ENCODE data around the gene MPST.
"Not testable (repeated sequence)": the region's sequence is repeated elsewhere in the genome, so short reads cannot be mapped to it uniquely, and the experiment has no call there.

Gene MPST

DNA sequence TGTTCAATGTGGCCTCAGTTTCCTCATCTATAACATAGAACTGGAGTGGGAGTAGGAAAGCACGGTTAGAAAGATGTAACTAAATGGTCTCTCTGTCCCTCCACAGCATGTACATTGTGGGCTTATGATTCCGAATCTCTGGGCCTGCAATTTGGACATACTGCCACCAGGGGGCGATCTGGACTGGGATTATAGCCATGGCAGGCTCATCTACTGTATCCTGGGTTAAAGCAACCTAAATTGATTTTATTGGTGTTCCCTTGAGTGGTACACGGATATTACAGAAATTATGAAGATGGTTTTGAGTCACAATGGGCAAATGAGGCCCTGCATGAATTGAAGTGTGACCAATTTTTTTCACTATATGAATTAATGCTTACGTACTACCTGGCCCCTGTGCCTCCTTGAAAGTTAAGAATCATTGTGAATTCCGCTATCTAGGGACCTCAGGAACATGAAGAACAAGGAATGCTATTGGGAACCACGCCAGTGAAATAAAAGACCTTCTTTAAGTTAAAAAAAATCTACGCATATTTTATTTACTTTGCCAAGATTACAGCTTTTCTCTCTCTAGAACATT lies 33.2 kb upstream of the MPST start:
- WGBS (ENCODE audit: insufficient coverage, insufficient read length), result no CpG with 5 or more reads among the region's 8 CpGs
- no peak for DNase-seq (ENCODE audit: low read depth, low spot score)
- no peak overlapping the region for H3K4me3 ChIP-seq (ENCODE audit: low read length)
- H3K9me3 ChIP-seq (ENCODE audit: control insufficient read depth, insufficient read depth, low read length), result no peaks in the 10 kb centered on the region; the same call in 1 of the 2 replicates
- H3K27me3 ChIP-seq (ENCODE audit: control insufficient read depth, insufficient read depth, low read length), result no peaks in the 10 kb centered on the region
- H3K27ac ChIP-seq (ENCODE audit: low read length), result no peak overlapping the region
- H3K36me3 ChIP-seq (ENCODE audit: control insufficient read depth, insufficient read depth, low read length), result no peaks in the 10 kb centered on the region
- no peaks in the 10 kb centered on the region for H3K4me1 ChIP-seq (ENCODE audit: control insufficient read depth, insufficient read depth, low read length)

DNA sequence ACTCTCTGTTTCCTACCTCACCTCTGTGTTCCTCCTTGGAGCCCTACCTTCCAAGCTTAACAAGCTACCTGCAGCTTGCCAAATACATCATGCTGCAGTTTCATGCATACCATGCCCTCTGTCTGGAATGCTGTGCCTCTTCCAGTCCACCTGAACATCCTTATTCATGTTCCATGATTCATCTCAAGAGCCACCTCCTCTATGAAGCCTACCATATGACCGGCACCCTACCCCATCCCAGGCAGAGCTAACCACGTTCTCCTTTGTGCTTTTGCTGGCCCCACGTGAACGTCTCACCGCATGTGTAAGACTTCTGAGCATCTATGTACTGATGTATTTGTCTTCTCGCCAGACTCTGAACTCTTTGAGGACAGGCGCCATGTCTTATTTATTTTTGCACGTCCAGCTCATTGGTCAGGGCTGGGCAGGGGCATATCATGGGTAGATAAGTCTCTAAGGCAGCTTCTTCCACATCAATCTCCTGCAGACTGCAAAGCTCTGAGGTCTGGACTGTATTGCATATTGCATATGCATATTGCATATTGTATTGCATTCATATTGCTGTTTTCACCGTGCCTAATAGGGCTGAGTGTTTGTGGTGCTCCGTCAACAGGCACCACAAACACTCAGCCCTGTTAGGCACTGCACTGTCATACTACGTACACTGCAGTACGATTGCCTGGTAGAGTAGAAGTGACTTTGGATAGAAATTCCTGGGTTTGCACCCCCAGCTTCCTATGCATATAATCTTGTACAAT lies 31.3 kb upstream of the MPST start:
- no peak for DNase-seq (ENCODE audit: low read depth, low spot score)
- Histone ChIP-seq H3K4me1 (ENCODE audit: control insufficient read depth, insufficient read depth, low read length) (no peaks in the 10 kb centered on the region), H3K27ac (ENCODE audit: low read length) (no peak overlapping the region), H3K36me3 (ENCODE audit: control insufficient read depth, insufficient read depth, low read length) (no peaks in the 10 kb centered on the region), H3K9me3 (ENCODE audit: control insufficient read depth, insufficient read depth, low read length) (no peaks in the 10 kb centered on the region; the same call in 1 of the 2 replicates), H3K4me3 (ENCODE audit: low read length) (no peak overlapping the region), H3K27me3 (ENCODE audit: control insufficient read depth, insufficient read depth, low read length) (no peaks in the 10 kb centered on the region)
- WGBS (ENCODE audit: insufficient coverage, insufficient read length), result no CpG with 5 or more reads among the region's 12 CpGs

DNA sequence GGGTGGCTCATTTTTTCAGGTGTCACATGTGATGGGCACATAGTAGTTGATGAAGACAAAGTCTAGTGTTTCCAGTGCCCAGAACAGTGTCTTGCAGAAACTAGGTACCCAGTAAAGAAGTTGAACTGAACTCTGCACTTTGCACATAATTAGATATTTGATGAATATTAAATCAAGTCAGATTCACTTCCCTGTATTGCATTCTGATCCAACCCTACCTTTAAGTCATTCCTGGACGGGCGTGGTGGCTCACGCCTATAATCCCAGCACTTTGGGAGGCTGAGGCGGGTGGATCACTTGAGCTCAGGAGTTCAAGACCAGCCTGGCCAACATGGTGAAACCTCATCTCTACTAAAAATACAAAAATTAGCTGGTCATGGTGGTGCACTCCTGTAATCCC lies 30.5 kb upstream of the MPST start:
- WGBS (ENCODE audit: insufficient coverage, insufficient read length), result no CpG with 5 or more reads among the region's 4 CpGs
- H3K4me3 ChIP-seq (ENCODE audit: low read length); H3K4me1 ChIP-seq (ENCODE audit: control insufficient read depth, insufficient read depth, low read length); H3K9me3 ChIP-seq (ENCODE audit: control insufficient read depth, insufficient read depth, low read length); H3K36me3 ChIP-seq (ENCODE audit: control insufficient read depth, insufficient read depth, low read length); DNase-seq (ENCODE audit: low read depth, low spot score); H3K27ac ChIP-seq (ENCODE audit: low read length); H3K27me3 ChIP-seq (ENCODE audit: control insufficient read depth, insufficient read depth, low read length): not testable (repeated sequence)

DNA sequence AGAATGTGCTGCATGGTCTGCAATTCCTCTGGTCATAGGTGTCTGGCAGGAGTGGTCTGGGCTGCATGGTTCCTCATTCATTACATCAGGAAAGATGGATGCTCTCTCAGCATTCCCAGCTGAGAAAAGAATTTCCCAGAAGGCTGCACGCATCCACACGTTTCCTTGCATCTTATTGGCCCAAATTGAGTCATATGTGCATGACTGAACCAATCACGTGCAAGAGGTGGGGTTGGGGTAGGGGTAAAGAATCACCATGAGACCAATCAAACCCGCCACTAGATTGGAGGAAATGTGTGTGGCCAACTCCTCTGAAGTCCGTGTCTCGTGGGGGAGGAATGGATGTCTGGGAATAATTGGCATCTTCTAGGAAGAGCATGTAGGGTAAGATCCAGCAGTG lies 29.1 kb upstream of the MPST start:
- no peaks in the 10 kb centered on the region for H3K27me3 ChIP-seq (ENCODE audit: control insufficient read depth, insufficient read depth, low read length)
- H3K4me3 ChIP-seq (ENCODE audit: low read length), result no peak overlapping the region
- no peaks in the 10 kb centered on the region for H3K4me1 ChIP-seq (ENCODE audit: control insufficient read depth, insufficient read depth, low read length)
- H3K27ac ChIP-seq (ENCODE audit: low read length), result no peak overlapping the region
- DNase-seq (ENCODE audit: low read depth, low spot score), result no peak
- no peaks in the 10 kb centered on the region for H3K36me3 ChIP-seq (ENCODE audit: control insufficient read depth, insufficient read depth, low read length)
- WGBS (ENCODE audit: insufficient coverage, insufficient read length), result no CpG with 5 or more reads among the region's 6 CpGs
- no peaks in the 10 kb centered on the region; the same call in 1 of the 2 replicates for H3K9me3 ChIP-seq (ENCODE audit: control insufficient read depth, insufficient read depth, low read length)

DNA sequence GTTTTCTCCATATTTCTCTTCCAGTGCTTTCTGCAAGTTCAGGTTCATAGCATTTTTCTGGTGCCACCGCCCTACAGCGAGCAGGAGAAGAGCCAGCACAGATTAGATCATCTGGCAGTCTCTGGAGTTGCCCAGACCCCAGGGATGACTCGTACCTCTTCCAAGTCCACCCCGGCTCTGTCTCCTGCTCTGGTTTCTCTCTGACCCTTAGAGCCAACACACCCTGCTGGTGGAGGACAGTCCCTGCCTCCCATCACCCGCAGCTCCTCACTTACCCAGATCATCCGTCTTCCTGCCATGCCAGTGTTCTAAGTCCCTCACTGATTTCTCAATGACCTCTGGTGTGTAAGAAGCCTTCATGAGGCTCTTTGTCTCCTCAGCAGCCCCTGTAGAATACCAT lies 28.3 kb upstream of the MPST start:
- no peak for DNase-seq (ENCODE audit: low read depth, low spot score)
- no CpG with 5 or more reads among the region's 6 CpGs for WGBS (ENCODE audit: insufficient coverage, insufficient read length)
- Histone ChIP-seq H3K4me1 (ENCODE audit: control insufficient read depth, insufficient read depth, low read length) (no peaks in the 10 kb centered on the region), H3K27ac (ENCODE audit: low read length) (no peak overlapping the region), H3K4me3 (ENCODE audit: low read length) (no peak overlapping the region), H3K27me3 (ENCODE audit: control insufficient read depth, insufficient read depth, low read length) (no peaks in the 10 kb centered on the region), H3K9me3 (ENCODE audit: control insufficient read depth, insufficient read depth, low read length) (no peaks in the 10 kb centered on the region; the same call in 1 of the 2 replicates), H3K36me3 (ENCODE audit: control insufficient read depth, insufficient read depth, low read length) (no peaks in the 10 kb centered on the region)

DNA sequence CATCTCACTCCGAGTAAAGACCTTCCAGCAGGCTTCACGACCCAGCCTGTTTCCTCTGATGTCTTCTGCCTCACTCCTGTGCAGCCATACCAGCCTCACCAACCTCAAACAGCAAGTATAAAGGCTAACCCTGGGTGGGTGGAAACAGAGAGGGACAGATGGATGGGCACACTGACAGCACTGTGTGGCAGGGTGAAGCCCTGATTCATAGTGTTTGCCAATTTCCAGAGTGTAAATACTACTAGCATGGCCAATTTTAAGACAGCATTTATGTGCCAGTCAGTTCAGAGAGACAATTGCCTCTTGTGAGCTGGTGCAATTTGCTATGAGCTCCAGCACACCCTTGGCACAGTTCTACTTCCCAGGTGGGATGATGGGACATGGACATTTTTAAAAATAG lies 21.8 kb upstream of the MPST start:
- Histone ChIP-seq H3K27ac (ENCODE audit: low read length) (no peak overlapping the region), H3K4me3 (ENCODE audit: low read length) (no peak overlapping the region), H3K9me3 (ENCODE audit: control insufficient read depth, insufficient read depth, low read length) (no peaks in the 10 kb centered on the region), H3K27me3 (ENCODE audit: control insufficient read depth, insufficient read depth, low read length) (no peaks in the 10 kb centered on the region), H3K4me1 (ENCODE audit: control insufficient read depth, insufficient read depth, low read length) (peaks cover 5% of the 10 kb centered on the region; the same call in 1 of the 2 replicates), H3K36me3 (ENCODE audit: control insufficient read depth, insufficient read depth, low read length) (no peaks in the 10 kb centered on the region)
- WGBS (ENCODE audit: insufficient coverage, insufficient read length), result no CpG with 5 or more reads among the region's 2 CpGs
- DNase-seq (ENCODE audit: low read depth, low spot score), result no peak

DNA sequence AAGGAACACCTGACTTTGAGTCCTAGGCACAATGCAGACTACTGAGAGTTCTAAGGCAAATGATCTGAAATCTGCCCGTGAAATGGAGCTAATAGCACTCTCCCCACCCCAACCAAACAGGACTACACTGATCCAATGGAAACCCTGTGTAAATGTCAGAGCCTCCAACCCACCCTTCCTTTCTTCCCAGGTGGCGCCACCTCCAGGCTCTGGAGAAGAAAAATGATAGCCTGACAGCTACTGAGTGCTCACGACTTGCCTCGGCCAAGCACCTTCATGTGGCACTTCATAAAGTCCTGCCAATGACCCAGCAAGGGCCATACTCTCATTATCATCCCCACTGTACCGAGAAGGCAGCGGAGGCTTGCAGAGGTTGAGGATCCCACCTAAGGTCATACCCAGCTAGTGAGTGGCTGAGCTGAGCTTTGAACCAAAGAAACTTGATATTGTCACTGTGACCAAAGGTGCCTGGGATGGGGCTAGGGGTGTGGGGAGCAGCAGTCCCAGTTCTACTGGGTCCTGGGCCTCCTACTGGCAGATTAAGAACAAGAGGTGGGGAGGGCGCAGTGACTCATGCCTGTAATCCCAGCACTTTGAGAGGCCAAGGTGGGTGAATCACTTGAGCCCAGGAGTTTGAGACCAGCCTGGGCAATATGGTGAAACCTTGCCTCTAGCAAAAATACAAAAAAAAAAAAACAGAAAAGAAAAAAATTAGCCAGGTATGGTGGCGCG lies 20.8 kb upstream of the MPST start:
- no CpG with 5 or more reads among the region's 9 CpGs for WGBS (ENCODE audit: insufficient coverage, insufficient read length)
- H3K27ac ChIP-seq (ENCODE audit: low read length), result no peak overlapping the region
- no peak for DNase-seq (ENCODE audit: low read depth, low spot score)
- peaks cover 5% of the 10 kb centered on the region; the same call in 1 of the 2 replicates for H3K4me1 ChIP-seq (ENCODE audit: control insufficient read depth, insufficient read depth, low read length)
- no peaks in the 10 kb centered on the region for H3K9me3 ChIP-seq (ENCODE audit: control insufficient read depth, insufficient read depth, low read length)
- H3K36me3 ChIP-seq (ENCODE audit: control insufficient read depth, insufficient read depth, low read length), result no peaks in the 10 kb centered on the region
- no peaks in the 10 kb centered on the region for H3K27me3 ChIP-seq (ENCODE audit: control insufficient read depth, insufficient read depth, low read length)
- H3K4me3 ChIP-seq (ENCODE audit: low read length), result no peak overlapping the region

DNA sequence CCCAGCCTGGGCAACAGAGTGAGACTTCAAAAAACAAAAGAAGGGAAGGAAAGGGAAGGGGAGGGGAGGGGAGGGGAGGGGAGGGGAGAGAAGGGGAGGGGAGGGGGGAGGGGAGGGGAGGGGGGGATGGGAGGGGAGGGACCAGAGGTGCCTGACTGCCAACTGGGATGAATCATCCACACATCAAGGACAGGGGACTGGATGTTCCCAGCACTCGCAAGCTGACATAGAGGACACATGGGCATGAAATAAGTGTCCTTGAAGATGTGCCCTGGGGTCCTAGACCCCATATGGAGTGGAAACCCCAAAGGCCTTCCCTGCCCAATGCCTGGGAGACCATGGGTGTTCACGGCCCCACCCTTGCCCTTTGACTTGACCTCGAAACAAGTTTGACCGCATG lies 20.1 kb upstream of the MPST start:
- WGBS (ENCODE audit: insufficient coverage, insufficient read length), result no CpG with 5 or more reads among the region's 4 CpGs
- no peak for DNase-seq (ENCODE audit: low read depth, low spot score)
- Histone ChIP-seq H3K4me3 (ENCODE audit: low read length) (no peak overlapping the region), H3K4me1 (ENCODE audit: control insufficient read depth, insufficient read depth, low read length) (peaks cover 5% of the 10 kb centered on the region; the same call in 1 of the 2 replicates), H3K36me3 (ENCODE audit: control insufficient read depth, insufficient read depth, low read length) (no peaks in the 10 kb centered on the region), H3K9me3 (ENCODE audit: control insufficient read depth, insufficient read depth, low read length) (no peaks in the 10 kb centered on the region), H3K27ac (ENCODE audit: low read length) (no peak overlapping the region), H3K27me3 (ENCODE audit: control insufficient read depth, insufficient read depth, low read length) (no peaks in the 10 kb centered on the region)

DNA sequence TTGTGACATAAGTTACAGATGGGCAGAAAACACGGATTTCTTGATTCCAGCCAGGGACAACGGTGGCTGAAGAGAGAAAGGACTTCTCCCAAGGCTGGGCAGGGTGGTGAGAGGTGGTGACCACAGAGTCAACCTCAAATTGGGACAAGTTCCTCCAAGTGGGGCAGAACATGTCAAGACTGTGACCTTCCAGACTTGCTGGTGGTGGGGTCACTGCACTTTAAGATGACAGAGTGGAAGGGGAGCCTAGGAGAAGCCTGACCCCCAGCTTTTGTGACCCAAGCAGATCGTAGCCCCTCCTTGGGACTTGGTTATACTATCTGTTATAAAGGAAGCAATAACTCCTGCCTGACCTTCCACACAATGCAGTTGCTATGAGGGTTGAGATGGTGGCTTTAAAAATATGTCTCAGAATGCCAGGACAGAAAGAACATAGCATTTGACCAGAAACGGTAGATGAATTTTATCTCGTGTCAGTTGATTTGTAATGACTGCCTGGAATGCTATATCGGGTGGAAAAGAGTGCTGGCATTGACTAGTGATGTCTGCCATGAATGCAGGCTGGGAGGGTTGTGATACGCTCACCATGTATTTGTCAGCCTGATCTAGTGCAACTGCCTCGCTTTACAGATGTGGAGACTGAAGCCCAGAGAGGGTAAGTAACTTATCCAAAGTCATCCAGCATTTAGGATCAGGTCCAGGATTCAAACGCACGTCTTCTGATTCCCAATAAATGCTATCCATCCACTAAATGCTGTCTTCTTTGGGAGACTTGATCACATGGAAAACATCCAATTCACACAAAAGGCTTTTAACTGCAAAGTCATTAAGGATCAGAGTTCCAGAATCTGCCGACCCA lies 18.6 kb upstream of the MPST start:
- Histone ChIP-seq H3K4me1 (ENCODE audit: control insufficient read depth, insufficient read depth, low read length) (peaks cover 5% of the 10 kb centered on the region; the same call in 1 of the 2 replicates), H3K9me3 (ENCODE audit: control insufficient read depth, insufficient read depth, low read length) (no peaks in the 10 kb centered on the region), H3K36me3 (ENCODE audit: control insufficient read depth, insufficient read depth, low read length) (no peaks in the 10 kb centered on the region), H3K27ac (ENCODE audit: low read length) (no peak overlapping the region), H3K27me3 (ENCODE audit: control insufficient read depth, insufficient read depth, low read length) (no peaks in the 10 kb centered on the region), H3K4me3 (ENCODE audit: low read length) (no peak overlapping the region)
- no peak for DNase-seq (ENCODE audit: low read depth, low spot score)
- WGBS (ENCODE audit: insufficient coverage, insufficient read length), result no CpG with 5 or more reads among the region's 11 CpGs

DNA sequence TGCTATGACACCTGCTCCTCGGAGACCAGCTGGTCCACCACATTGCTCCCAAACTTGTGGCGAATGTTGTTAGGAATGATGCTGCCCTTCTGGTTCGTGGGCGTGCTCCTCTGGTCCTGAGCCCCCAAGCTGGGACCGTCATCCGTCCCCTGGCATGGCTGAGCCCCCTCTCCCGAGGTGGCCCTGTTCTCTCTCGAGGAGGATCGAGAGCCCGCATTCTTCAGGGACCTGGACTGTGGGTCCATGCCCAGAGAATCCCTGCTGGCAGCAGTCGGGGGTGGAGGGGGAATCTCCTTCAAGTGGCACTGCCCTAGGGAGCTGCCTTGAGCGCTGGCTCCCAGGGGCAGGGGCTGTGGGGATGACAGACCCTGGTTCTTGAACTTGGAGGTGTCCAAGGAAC lies 17.7 kb upstream of the MPST start:
- WGBS (ENCODE audit: insufficient coverage, insufficient read length), result no CpG with 5 or more reads among the region's 12 CpGs
- Histone ChIP-seq H3K27me3 (ENCODE audit: control insufficient read depth, insufficient read depth, low read length) (no peaks in the 10 kb centered on the region), H3K9me3 (ENCODE audit: control insufficient read depth, insufficient read depth, low read length) (no peaks in the 10 kb centered on the region), H3K4me3 (ENCODE audit: low read length) (no peak overlapping the region), H3K36me3 (ENCODE audit: control insufficient read depth, insufficient read depth, low read length) (no peaks in the 10 kb centered on the region), H3K4me1 (ENCODE audit: control insufficient read depth, insufficient read depth, low read length) (peaks cover 5% of the 10 kb centered on the region; the same call in 1 of the 2 replicates), H3K27ac (ENCODE audit: low read length) (no peak overlapping the region)
- no peak for DNase-seq (ENCODE audit: low read depth, low spot score)
